HG02642 (cell line): ENCODE measurements around the gene SOX6.
"Not testable (repeated sequence)": the region's sequence is repeated elsewhere in the genome, so short reads cannot be mapped to it uniquely, and the experiment has no call there.

Source experiments
- ATAC-seq: cut with Tn5 transposase; IDR thresholded peaks from one replicate; pipeline ENCODE4 v1.9.1; 2021; ENCODE audit warnings: mild to moderate bottlenecking; ENCODE audit not compliant: unreplicated experiment, poor library complexity

Gene SOX6

DNA sequence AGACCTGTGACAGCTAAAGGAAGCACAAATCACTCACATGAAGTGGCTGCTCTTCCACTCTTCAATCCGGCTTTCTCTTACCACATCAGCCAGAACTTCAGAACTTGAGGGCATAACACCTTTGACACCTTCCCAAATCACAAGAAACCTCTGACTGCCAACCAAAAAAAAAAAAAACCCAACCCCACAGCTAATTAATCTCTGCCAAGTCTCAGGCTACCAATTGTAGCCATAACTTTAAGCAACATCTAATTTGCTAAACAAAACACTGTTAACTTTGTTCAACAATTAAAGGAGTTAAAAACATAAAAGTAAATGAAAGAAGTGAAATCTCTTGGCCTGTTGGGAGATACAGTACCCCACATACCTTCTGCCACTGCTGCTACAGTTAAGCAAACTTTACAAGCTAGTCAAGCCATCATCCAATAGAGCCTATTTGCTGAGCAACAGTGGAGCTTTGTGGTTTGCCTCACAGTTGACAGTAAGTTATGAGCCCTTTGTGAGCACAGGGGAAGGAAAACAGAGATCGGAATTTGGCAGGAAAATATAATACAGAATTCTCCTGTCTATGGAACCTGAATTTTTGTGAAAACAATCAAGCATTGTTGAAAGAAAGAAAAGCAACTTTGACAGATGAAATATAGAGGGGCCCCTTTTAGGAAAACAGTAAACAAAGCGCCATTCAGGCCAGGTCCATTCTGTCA, at the start of gene SOX6:
Gene SOX6, minus strand, starts transcription at position 490 of the 704 bp plus-strand sequence. CDS start 15,298 bp downstream, outside the sequence.
- no peak for ATAC-seq

DNA sequence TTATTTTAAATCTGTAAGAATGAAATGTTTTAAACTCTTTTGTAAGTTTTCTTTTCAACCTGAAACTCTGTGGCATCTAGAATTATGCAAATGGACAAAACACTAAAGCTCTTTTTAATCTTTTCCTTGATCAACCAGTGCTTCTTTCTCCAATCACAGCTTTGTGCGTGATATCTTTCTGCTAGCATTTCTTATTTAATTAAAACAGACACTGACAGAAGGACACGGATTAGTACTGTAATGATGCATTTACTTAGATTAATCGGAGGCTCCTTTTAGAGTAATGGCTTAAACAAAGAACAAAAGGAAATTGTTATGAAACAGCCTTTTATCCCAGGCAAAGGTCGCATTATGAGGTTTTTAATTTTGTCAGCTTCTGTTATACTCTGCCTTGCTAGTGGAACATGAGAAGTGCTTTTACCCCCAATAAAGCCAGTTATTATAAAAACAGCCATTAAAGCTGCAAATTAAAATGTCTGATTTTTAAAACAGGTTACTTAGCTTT, 48.5 kb upstream of the SOX6 start:
- ATAC-seq = no peak

- no peak for ATAC-seq
These were observed 47.5 kb upstream of the SOX6 start for GRCh38 chr11:16403851-16404250.

- ATAC-seq = no peak
These were observed 47.1 kb upstream of the SOX6 start for GRCh38 chr11:16403448-16403803.

DNA sequence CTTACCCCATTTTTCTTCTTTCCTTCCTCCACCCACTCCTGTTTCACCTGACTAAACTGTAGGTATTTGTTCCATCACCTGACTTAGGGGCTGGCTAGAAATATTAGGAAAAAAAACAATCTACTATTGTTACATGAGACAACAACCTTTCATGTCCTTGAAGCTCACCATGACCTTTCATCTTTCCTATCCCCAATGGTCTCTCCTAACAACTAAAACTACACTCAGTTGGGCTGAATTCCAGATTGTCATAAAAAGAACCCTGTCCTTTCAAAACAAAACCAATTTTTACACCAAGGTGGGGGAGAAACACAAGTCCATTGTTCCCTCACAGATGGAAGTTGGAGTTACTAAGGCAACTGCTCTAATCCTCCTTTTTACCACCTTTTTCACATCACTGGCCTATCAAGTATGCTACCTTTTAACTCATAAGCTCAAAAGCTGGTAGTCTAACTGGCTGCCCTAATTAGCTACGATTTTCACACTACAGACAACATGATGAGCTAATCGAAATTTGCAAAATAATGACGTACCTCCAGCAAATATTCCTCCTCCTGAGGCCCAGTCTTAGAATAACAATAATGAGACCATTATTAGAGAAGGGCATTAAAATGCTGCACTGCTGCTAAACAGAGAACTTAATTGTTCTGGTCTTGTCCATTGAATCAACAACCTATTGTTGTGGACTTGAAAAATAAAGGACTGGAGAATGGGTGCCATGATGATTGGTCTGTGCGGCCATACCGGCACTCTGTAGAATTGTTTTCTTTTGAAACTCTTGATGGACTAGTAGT, 46.5 kb upstream of the SOX6 start:
- ATAC-seq = no peak

GRCh38 chr11:16397390-16397789, 41.0 kb upstream of the SOX6 start:
- no peak for ATAC-seq

DNA sequence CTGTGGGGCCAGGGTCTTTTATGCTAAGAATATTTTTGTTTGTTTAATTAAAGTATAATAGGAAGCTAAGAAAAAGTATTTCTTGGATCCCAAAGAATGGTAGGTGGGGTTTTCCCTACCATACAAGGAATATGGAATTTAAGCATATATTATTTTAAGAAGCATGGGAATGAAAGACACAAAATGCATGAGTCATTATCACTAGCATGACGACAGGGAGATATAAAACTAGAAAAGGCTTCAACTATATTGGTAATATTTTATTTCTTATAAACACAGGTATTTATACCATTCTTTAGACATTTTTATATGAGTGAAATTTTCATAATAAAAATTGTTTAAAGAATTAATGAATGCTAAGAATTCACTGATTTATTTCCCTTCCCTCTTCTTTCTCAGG, 39.3 kb upstream of the SOX6 start:
- ATAC-seq = no peak

DNA sequence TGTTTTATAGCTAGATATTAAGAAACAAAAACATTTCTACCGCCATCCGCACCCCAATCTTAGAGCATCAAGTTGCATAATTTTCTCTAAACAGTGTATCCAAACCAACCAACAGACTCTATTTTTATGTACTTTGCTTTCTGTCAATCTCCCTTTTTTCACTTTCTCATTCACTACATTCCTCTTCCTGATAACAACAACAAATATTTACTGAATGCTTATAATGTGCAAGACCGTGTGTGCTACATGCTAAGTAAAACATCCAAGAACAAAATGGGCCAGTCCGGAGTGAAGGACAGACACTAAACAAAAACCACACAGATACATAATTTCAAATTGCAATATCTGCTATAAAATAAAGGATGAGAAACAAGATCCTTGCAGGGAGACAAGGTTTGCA, 38.6 kb upstream of the SOX6 start:
- ATAC-seq = no peak

- no peak for ATAC-seq
These were observed 37.0 kb upstream of the SOX6 start for GRCh38 chr11:16393340-16393739.

GRCh38 chr11:16392616-16393015, 36.3 kb upstream of the SOX6 start:
- no peak for ATAC-seq

DNA sequence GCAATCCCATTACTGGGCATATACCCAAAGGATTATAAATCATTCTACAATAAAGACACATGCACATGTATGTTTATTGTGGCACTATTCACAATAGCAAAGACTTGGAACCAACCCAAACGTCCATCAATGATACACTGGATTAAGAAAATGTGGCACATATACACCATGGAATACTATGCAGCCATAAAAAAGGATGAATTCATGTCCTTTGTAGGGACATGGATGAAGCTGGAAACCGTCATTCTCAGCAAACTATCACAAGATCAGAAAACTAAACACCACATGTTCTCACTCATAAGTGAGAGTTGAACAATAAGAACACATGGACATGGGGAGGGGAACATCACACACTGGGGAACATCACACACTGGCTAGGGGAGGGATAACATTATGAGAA, 34.5 kb upstream of the SOX6 start:
- ATAC-seq = not testable (repeated sequence)

DNA sequence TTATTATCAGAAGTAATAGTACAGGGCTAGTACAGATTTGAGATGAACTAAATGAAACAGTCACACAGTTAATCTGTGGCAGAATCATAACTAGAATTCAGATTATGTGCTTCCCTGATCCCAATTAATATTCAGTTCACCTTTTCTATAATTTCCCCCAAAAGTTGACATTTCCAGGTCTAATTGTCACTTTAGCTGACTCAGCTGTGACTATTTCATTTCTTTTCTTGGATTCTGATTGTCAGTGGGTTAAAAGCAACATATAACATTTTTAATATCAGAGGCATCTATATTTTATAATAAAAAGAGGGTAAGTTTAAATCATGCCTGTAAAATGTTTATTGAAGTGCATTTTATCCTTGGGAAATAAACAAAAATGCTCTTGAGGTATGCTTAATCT, 28.8 kb upstream of the SOX6 start:
- ATAC-seq = no peak

GRCh38 chr11:16382638-16383380, 26.5 kb upstream of the SOX6 start:
- no peak for ATAC-seq

GRCh38 chr11:16382186-16382585, 25.8 kb upstream of the SOX6 start:
- ATAC-seq = no peak

DNA sequence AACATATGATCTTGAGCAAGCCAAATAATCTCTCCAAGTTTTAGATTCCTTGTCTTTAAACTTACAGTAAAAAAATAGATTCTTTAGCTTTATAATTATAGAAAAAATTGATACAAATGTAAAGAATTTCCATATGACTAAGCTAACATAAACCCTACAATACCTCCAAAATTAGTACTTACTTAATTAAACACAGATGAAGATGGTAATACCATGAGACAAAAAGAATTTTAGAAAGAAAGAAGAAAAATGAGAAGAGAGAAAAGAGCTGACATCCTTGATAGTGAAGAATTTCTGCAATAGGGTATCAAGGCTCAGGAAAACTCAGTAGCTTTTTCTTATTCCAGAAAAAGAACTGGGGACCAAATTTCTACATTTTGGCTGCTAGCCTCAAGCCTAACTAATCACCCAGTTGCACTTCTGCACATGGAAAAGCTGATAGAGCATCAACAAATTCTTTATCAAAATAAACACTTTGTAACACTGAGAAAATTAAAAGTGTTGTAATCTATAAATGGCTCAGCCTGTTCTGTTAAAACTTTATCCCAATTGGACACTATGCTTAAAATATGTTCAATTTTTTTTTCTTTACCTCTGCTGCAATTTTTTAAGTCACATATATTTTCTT, 24.7 kb upstream of the SOX6 start:
- ATAC-seq = no peak

- ATAC-seq = no peak
These were observed 22.6 kb upstream of the SOX6 start for GRCh38 chr11:16378906-16379305.

- no peak for ATAC-seq
These were observed 21.4 kb upstream of the SOX6 start for GRCh38 chr11:16377746-16378145.

- not testable (repeated sequence) for ATAC-seq
These were observed 19.3 kb upstream of the SOX6 start for GRCh38 chr11:16375664-16376063.

- ATAC-seq = no peak
These were observed 17.4 kb upstream of the SOX6 start for GRCh38 chr11:16373768-16374167.

DNA sequence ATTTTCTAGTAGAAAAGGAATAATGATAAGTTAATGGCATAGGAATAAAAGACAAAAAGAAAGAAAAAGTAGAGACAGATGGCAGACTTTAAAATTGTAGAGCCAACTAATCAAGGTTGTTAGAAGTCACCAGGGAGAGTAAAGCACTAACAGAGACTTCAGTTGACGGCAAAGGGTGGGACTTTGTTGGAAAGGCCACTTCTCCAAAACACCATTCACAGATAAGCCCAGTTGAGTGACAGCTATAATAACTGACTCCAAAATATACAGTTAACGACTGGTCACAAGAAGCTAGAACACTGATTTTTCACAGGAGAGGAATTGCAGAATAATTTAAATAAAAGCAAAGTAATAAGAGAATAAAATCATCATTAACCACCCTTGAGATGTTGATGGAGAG, 16.0 kb upstream of the SOX6 start:
- no peak for ATAC-seq

DNA sequence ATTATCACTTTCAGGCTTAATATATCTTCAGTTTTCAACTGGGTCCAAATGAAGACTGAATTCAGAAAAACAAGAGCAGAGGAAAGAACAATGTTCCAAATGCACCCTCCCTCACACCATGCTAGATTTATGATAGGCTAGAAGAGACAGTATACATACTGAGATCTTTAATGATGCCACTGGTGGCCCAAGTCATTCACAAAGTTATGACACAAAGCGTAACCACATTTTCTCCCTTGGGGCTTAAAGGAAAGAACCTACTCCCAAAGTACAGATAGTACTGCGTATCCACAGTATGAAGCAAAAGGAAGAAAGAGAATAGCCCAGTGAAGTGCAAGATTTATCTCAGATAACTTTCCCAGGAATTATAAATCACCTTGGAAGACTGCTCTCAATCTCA, 10.9 kb upstream of the SOX6 start:
- no peak for ATAC-seq
